ENCODE results near the gene SORCS3.

DNA sequence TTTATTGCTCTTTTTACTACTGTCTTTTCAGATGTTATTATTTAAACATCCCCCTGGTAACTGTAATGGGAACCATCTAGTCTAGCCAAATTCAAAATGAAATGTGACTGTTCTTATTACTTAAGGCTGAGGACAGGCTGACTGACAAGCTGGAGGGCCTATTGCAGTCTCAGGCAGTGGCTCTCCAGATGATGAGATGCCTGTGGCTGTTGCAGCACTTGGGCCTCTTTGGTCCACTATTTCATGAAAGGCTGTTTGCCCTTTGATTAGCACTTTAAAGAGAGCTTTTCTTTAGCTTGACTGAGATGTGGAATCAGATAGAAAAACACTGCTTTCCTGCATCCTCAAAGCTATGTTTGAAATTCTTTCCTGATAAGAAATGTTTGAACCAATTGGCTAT, 540.5 kb downstream of the SORCS3 start:
- TF ChIP-seq, protein P1, sequence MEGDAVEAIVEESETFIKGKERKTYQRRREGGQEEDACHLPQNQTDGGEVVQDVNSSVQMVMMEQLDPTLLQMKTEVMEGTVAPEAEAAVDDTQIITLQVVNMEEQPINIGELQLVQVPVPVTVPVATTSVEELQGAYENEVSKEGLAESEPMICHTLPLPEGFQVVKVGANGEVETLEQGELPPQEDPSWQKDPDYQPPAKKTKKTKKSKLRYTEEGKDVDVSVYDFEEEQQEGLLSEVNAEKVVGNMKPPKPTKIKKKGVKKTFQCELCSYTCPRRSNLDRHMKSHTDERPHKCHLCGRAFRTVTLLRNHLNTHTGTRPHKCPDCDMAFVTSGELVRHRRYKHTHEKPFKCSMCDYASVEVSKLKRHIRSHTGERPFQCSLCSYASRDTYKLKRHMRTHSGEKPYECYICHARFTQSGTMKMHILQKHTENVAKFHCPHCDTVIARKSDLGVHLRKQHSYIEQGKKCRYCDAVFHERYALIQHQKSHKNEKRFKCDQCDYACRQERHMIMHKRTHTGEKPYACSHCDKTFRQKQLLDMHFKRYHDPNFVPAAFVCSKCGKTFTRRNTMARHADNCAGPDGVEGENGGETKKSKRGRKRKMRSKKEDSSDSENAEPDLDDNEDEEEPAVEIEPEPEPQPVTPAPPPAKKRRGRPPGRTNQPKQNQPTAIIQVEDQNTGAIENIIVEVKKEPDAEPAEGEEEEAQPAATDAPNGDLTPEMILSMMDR (IDR thresholded peaks at IDR 0.05): no peak
- TF ChIP-seq POLR2AphosphoS5 (IDR thresholded peaks at IDR 0.05; ENCODE audit: low read depth, low read length): no peak
- no peak for TF ChIP-seq TCF7L2 (IDR thresholded peaks at IDR 0.05; ENCODE audit: low read depth, low read length)
- TF ChIP-seq, protein P2, sequence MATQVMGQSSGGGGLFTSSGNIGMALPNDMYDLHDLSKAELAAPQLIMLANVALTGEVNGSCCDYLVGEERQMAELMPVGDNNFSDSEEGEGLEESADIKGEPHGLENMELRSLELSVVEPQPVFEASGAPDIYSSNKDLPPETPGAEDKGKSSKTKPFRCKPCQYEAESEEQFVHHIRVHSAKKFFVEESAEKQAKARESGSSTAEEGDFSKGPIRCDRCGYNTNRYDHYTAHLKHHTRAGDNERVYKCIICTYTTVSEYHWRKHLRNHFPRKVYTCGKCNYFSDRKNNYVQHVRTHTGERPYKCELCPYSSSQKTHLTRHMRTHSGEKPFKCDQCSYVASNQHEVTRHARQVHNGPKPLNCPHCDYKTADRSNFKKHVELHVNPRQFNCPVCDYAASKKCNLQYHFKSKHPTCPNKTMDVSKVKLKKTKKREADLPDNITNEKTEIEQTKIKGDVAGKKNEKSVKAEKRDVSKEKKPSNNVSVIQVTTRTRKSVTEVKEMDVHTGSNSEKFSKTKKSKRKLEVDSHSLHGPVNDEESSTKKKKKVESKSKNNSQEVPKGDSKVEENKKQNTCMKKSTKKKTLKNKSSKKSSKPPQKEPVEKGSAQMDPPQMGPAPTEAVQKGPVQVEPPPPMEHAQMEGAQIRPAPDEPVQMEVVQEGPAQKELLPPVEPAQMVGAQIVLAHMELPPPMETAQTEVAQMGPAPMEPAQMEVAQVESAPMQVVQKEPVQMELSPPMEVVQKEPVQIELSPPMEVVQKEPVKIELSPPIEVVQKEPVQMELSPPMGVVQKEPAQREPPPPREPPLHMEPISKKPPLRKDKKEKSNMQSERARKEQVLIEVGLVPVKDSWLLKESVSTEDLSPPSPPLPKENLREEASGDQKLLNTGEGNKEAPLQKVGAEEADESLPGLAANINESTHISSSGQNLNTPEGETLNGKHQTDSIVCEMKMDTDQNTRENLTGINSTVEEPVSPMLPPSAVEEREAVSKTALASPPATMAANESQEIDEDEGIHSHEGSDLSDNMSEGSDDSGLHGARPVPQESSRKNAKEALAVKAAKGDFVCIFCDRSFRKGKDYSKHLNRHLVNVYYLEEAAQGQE (IDR thresholded peaks at IDR 0.05; ENCODE audit: insufficient read depth in 1 of 2, low read depth in 2 of 2, low read length in 1 of 2): no peak
- no peak for TF ChIP-seq SIN3A (IDR thresholded peaks at IDR 0.05; ENCODE audit: borderline replicate concordance, insufficient read depth, low read depth, low read length)
